Measurements from ENCODE around the gene PARD3B.

- TF ChIP-seq CTCF (conservative IDR thresholded peaks at IDR 0.05; ENCODE audit: low read depth, low read length) (no peak), RFX5 (IDR thresholded peaks at IDR 0.05; ENCODE audit: low read depth, low read length) (no peak)
Observed at GRCh38 chr2:204515416-204515815, 29.9 kb upstream of the PARD3B start.
